C4-2B (cell line): ENCODE data around the gene VGLL1.

Source experiments
- CTCF ChIP-seq: fragments of 450-650 bp; conservative IDR thresholded peaks from 2 replicates; pipeline ENCODE4 v1.5.1; 2017; ENCODE audit warnings: mild to moderate bottlenecking
- ZFX ChIP-seq: fragments of 450-650 bp; IDR thresholded peaks from 2 replicates; pipeline ENCODE4 v1.6.1; 2017

- no peak for TF ChIP-seq CTCF
- no peak for TF ChIP-seq ZFX
These were observed 56.0 kb downstream of the VGLL1 start for GRCh38 chrX:136588036-136588435.
